ENCODE measurements around the gene P4HB. TPM values are rescaled to one million over a fixed set of nuclear protein-coding genes. Genes with fewer than 3 reads are reported as not detected.

Gene P4HB
- total and polyA plus RNA-seq, 10 of the 15 experiments (the other 5 are each of a cell fraction or from before 2014, with no cell fraction given) = 4.7 to 549 (median 361) TPM

DNA sequence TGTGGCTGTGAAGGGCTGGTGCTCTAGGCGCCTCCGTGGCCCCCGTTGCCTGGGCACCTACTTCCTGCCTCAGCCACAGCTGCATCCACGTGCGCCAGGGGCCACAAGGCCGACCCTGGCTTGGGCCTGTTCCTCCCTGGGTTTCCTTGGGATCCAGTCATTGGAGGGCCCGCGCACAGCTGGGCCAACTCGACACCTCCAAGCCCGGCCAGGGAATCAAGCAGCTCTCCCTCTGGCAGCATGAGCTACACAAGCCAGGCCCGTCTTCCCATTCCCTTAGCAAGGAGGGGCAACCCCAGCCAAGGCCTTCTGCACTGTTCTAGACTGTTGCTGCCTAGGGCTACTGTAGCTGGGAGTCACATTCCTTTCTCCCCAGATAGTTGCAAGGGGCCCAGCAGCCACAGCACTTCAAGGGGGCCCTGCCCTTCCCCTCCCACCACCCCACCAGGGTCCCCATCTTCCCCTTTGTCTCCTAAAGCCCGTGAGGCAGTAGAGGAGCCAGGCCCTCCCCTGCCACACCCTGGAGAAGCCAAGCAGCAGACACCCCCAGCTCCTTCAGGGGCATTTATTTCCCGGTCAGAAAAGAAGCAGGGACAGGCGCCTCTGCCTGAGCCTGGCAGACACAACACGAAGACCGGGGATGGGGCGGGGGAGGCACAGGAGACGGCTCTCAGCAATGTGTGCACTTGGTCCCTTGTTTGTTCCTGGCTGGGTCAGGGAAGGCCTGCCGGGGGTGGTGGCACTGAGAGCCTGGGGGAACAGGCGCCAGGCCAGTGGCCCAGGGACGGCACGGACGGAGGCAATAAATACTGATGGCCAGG, 7.0 kb upstream of the P4HB start (continued):
- TF ChIP-seq, protein P1, sequence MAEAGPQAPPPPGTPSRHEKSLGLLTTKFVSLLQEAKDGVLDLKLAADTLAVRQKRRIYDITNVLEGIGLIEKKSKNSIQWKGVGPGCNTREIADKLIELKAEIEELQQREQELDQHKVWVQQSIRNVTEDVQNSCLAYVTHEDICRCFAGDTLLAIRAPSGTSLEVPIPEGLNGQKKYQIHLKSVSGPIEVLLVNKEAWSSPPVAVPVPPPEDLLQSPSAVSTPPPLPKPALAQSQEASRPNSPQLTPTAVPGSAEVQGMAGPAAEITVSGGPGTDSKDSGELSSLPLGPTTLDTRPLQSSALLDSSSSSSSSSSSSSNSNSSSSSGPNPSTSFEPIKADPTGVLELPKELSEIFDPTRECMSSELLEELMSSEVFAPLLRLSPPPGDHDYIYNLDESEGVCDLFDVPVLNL (IDR thresholded peaks at IDR 0.05; ENCODE audit: low read depth, low read length) = no peak
- TF ChIP-seq MYC (IDR thresholded peaks at IDR 0.05; ENCODE audit: insufficient read depth, insufficient read length, insufficient replicate concordance, low read length, severe bottlenecking) (no peak), KDM1A (IDR thresholded peaks at IDR 0.05; ENCODE audit: borderline replicate concordance) (no peak), POLR2A (IDR thresholded peaks at IDR 0.05; ENCODE audit: low read depth, low read length) (peak; percentile 53), NFXL1 (IDR thresholded peaks at IDR 0.05; ENCODE audit: borderline replicate concordance) (no peak), IKZF1 (conservative IDR thresholded peaks at IDR 0.05) (no peak), RAD51 (IDR thresholded peaks at IDR 0.05) (no peak), IKZF2 (IDR thresholded peaks at IDR 0.05) (no peak), ZNF622 (IDR thresholded peaks at IDR 0.05) (no peak), JUND (IDR thresholded peaks at IDR 0.05; ENCODE audit: low read depth, low read length) (no peak), BRCA1 (IDR thresholded peaks at IDR 0.05; ENCODE audit: low read depth, low read length) (no peak), ATF7 (IDR thresholded peaks at IDR 0.05; ENCODE audit: low read depth) (no peak), HDGF (IDR thresholded peaks at IDR 0.05) (peak; percentile 11; the same call in 1 of the 2 replicates), ZBED1 (IDR thresholded peaks at IDR 0.05; ENCODE audit: borderline replicate concordance) (0 out of 2 replicates have a peak, but pooled peaks have one; percentile 20), POLR2AphosphoS2 (IDR thresholded peaks at IDR 0.05; ENCODE audit: low read depth, low read length) (peak; percentile 82; the same call in 1 of the 2 replicates), BCL11A (IDR thresholded peaks at IDR 0.05; ENCODE audit: low read depth, low read length) (no peak; the same call in 1 of the 2 replicates), ZSCAN29 (IDR thresholded peaks at IDR 0.05) (no peak)
- TF ChIP-seq, protein P2, sequence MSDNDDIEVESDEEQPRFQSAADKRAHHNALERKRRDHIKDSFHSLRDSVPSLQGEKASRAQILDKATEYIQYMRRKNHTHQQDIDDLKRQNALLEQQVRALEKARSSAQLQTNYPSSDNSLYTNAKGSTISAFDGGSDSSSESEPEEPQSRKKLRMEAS (IDR thresholded peaks at IDR 0.05; ENCODE audit: low read depth, low read length) = peak; percentile 25; the same call in 1 of the 2 replicates
- TF ChIP-seq, protein P3, sequence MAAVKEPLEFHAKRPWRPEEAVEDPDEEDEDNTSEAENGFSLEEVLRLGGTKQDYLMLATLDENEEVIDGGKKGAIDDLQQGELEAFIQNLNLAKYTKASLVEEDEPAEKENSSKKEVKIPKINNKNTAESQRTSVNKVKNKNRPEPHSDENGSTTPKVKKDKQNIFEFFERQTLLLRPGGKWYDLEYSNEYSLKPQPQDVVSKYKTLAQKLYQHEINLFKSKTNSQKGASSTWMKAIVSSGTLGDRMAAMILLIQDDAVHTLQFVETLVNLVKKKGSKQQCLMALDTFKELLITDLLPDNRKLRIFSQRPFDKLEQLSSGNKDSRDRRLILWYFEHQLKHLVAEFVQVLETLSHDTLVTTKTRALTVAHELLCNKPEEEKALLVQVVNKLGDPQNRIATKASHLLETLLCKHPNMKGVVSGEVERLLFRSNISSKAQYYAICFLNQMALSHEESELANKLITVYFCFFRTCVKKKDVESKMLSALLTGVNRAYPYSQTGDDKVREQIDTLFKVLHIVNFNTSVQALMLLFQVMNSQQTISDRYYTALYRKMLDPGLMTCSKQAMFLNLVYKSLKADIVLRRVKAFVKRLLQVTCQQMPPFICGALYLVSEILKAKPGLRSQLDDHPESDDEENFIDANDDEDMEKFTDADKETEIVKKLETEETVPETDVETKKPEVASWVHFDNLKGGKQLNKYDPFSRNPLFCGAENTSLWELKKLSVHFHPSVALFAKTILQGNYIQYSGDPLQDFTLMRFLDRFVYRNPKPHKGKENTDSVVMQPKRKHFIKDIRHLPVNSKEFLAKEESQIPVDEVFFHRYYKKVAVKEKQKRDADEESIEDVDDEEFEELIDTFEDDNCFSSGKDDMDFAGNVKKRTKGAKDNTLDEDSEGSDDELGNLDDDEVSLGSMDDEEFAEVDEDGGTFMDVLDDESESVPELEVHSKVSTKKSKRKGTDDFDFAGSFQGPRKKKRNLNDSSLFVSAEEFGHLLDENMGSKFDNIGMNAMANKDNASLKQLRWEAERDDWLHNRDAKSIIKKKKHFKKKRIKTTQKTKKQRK (IDR thresholded peaks at IDR 0.05; ENCODE audit: low read depth, low read length) = no peak
- TF ChIP-seq, protein P4, sequence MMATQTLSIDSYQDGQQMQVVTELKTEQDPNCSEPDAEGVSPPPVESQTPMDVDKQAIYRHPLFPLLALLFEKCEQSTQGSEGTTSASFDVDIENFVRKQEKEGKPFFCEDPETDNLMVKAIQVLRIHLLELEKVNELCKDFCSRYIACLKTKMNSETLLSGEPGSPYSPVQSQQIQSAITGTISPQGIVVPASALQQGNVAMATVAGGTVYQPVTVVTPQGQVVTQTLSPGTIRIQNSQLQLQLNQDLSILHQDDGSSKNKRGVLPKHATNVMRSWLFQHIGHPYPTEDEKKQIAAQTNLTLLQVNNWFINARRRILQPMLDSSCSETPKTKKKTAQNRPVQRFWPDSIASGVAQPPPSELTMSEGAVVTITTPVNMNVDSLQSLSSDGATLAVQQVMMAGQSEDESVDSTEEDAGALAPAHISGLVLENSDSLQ (IDR thresholded peaks at IDR 0.05) = no peak
- TF ChIP-seq, protein P5, sequence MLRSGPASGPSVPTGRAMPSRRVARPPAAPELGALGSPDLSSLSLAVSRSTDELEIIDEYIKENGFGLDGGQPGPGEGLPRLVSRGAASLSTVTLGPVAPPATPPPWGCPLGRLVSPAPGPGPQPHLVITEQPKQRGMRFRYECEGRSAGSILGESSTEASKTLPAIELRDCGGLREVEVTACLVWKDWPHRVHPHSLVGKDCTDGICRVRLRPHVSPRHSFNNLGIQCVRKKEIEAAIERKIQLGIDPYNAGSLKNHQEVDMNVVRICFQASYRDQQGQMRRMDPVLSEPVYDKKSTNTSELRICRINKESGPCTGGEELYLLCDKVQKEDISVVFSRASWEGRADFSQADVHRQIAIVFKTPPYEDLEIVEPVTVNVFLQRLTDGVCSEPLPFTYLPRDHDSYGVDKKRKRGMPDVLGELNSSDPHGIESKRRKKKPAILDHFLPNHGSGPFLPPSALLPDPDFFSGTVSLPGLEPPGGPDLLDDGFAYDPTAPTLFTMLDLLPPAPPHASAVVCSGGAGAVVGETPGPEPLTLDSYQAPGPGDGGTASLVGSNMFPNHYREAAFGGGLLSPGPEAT (IDR thresholded peaks at IDR 0.05; ENCODE audit: low read depth) = no peak
- TF ChIP-seq, protein P6, sequence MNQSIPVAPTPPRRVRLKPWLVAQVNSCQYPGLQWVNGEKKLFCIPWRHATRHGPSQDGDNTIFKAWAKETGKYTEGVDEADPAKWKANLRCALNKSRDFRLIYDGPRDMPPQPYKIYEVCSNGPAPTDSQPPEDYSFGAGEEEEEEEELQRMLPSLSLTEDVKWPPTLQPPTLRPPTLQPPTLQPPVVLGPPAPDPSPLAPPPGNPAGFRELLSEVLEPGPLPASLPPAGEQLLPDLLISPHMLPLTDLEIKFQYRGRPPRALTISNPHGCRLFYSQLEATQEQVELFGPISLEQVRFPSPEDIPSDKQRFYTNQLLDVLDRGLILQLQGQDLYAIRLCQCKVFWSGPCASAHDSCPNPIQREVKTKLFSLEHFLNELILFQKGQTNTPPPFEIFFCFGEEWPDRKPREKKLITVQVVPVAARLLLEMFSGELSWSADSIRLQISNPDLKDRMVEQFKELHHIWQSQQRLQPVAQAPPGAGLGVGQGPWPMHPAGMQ (IDR thresholded peaks at IDR 0.05; ENCODE audit: borderline replicate concordance) = no peak
